IMR-90 (cell line): Measurements from ENCODE around the gene NTM. TPM values are rescaled to one million over a fixed set of nuclear protein-coding genes. Genes with fewer than 3 reads are reported as not detected.

Experiments used
- ATAC-seq: fragments of 200-7000 bp; cut with Tn5 transposase; 2 replicates; pipeline ENCODE4 v1.9.1; 2020; ENCODE audit warnings: low read depth, mild to moderate bottlenecking, moderate library complexity
- BruUV-seq: library from RNA; stranded (reverse); fragments of 400-500 nt; replicated peaks from 2 replicates; lab custom pipeline; 2021; lab: Mats Ljungman, UMichigan
- CTCF ChIA-PET: fragments of 300-600 bp; formaldehyde crosslinking; extraction: SDS; loops from one replicate; lab custom pipeline; 2021; ENCODE audit warnings: antibody characterized with exemption; lab: Yijun Ruan, JAX
- POLR2A ChIA-PET: fragments of 300-600 bp; sonication (Branson Sonifier 250); formaldehyde crosslinking; loops from one replicate; lab custom pipeline; 2022; ENCODE audit warnings: antibody characterized with exemption; ENCODE audit not compliant: unreplicated experiment; lab: Charles Lee
- DNase-seq: peaks from one replicate; pipeline ENCODE4 v3.0.0; 2013
- H2AFZ ChIP-seq: replicated peaks from 2 replicates; pipeline ENCODE3; 2013; ENCODE audit warnings: low read length, mild to moderate bottlenecking; ENCODE audit not compliant: poor library complexity
- H2AK5ac ChIP-seq: 2 replicates; pipeline ENCODE4 v1.6.1; 2013; ENCODE audit warnings: low read depth, low read length, inconsistent platforms
- H2AK9ac ChIP-seq: replicated peaks from 2 replicates; pipeline ENCODE3; 2013; ENCODE audit warnings: mild to moderate bottlenecking, low read depth, low read length, moderate library complexity; ENCODE audit not compliant: poor library complexity
- H2BK120ac ChIP-seq: 2 replicates; pipeline ENCODE4 v1.6.1; 2013; ENCODE audit warnings: low read depth, low read length, inconsistent platforms
- H2BK15ac ChIP-seq: 3 replicates; pipeline ENCODE4 v1.6.1; 2013; ENCODE audit warnings: low read depth, low read length, inconsistent platforms
- H2BK20ac ChIP-seq: 2 replicates; pipeline ENCODE4 v1.6.1; 2013; ENCODE audit warnings: low read depth, mild to moderate bottlenecking, inconsistent platforms, low read length, moderate library complexity
- H2BK5ac ChIP-seq: 2 replicates; pipeline ENCODE4 v1.6.1; 2013; ENCODE audit warnings: mild to moderate bottlenecking, low read depth, low read length, inconsistent platforms; ENCODE audit not compliant: poor library complexity, severe bottlenecking
- H3K14ac ChIP-seq: replicated peaks from 2 replicates; pipeline ENCODE4 v1.6.1; 2013; ENCODE audit warnings: low read depth, low read length, inconsistent platforms
- H3K18ac ChIP-seq: 2 replicates; pipeline ENCODE4 v1.6.1; 2013; ENCODE audit warnings: low read depth, low read length, control low read depth
- H3K23ac ChIP-seq: 2 replicates; pipeline ENCODE4 v1.6.1; 2013; ENCODE audit warnings: low read depth, low read length, inconsistent platforms
- H3K27ac ChIP-seq: 2 replicates; pipeline ENCODE4 v1.5.1; 2013; ENCODE audit warnings: mild to moderate bottlenecking, control low read depth, low read length; ENCODE audit not compliant: insufficient read depth
- H3K27me3 ChIP-seq: 2 replicates; pipeline ENCODE4 v1.6.1; 2013; ENCODE audit warnings: low read length; ENCODE audit not compliant: control insufficient read depth, insufficient read depth
- H3K36me3 ChIP-seq: 2 replicates; pipeline ENCODE4 v1.6.1; 2013; ENCODE audit warnings: low read length, mixed read lengths; ENCODE audit not compliant: control insufficient read depth, insufficient read depth
- H3K4ac ChIP-seq: 2 replicates; pipeline ENCODE4 v1.6.1; 2013; ENCODE audit warnings: low read depth, low read length, inconsistent platforms
- H3K4me1 ChIP-seq: 2 replicates; pipeline ENCODE4 v1.6.1; 2013; ENCODE audit warnings: low read length, mixed read lengths; ENCODE audit not compliant: control insufficient read depth, insufficient read depth
- H3K4me2 ChIP-seq: 2 replicates; pipeline ENCODE4 v1.6.1; 2013; ENCODE audit warnings: low read depth, mild to moderate bottlenecking, control low read depth, low read length, moderate library complexity
- H3K4me3 ChIP-seq: 2 replicates; pipeline ENCODE4 v1.5.1; 2013; ENCODE audit warnings: low read depth, mild to moderate bottlenecking, control low read depth, low read length, moderate library complexity; ENCODE audit not compliant: insufficient read depth
- H3K56ac ChIP-seq: 2 replicates; pipeline ENCODE4 v1.6.1; 2013; ENCODE audit warnings: low read length, inconsistent platforms; ENCODE audit not compliant: insufficient read depth; ENCODE audit errors: extremely low read depth
- H3K79me1 ChIP-seq, 2 experiments: 2 replicates each; pipeline ENCODE4 v1.6.1; 2013; ENCODE audit warnings: low read length in 2 of 2, inconsistent platforms in 1 of 2, low read depth in 1 of 2
- H3K9ac ChIP-seq: 2 replicates; pipeline ENCODE4 v1.6.1; 2013; ENCODE audit warnings: low read depth, low read length, control low read depth
- H3K9me1 ChIP-seq: 2 replicates; pipeline ENCODE4 v1.6.1; 2013; ENCODE audit warnings: low read length, inconsistent platforms; ENCODE audit not compliant: insufficient read depth
- H3K9me3 ChIP-seq: 2 replicates; pipeline ENCODE4 v1.6.1; 2013; ENCODE audit warnings: low read length; ENCODE audit not compliant: control insufficient read depth, insufficient read depth
- H4K20me1 ChIP-seq: 2 replicates; pipeline ENCODE4 v1.6.1; 2013; ENCODE audit warnings: low read length, inconsistent platforms; ENCODE audit not compliant: insufficient read depth
- H4K5ac ChIP-seq: 2 replicates; pipeline ENCODE4 v1.6.1; 2013; ENCODE audit warnings: mild to moderate bottlenecking, low read depth, low read length, control low read depth
- H4K8ac ChIP-seq, 2 experiments: 2 replicates each; pipeline ENCODE4 v1.6.1; 2013; ENCODE audit warnings: low read depth in 2 of 2, low read length in 2 of 2, control low read depth in 1 of 2, inconsistent platforms in 1 of 2
- H4K91ac ChIP-seq: 2 replicates; pipeline ENCODE4 v1.6.1; 2013; ENCODE audit warnings: low read depth, low read length, inconsistent platforms; ENCODE audit not compliant: insufficient read depth
- ELK1 ChIP-seq: fragments of 150-350 bp; IDR thresholded peaks from 2 replicates; pipeline ENCODE4 v1.6.1; 2016; ENCODE audit warnings: low read depth, mild to moderate bottlenecking, low read length, moderate library complexity, borderline replicate concordance
- FOS ChIP-seq: fragments of 150-350 bp; IDR thresholded peaks from 2 replicates; pipeline ENCODE4 v1.6.1; 2016; ENCODE audit warnings: low read depth, low read length
- MAZ ChIP-seq: IDR thresholded peaks from 2 replicates; pipeline ENCODE4 v1.6.1; 2012; ENCODE audit warnings: low read depth, mild to moderate bottlenecking, low read length, improper control_type of control experiment, moderate library complexity, borderline replicate concordance
- USF2 ChIP-seq: fragments of 150-350 bp; IDR thresholded peaks from 2 replicates; pipeline ENCODE4 v1.6.1; 2017; ENCODE audit warnings: mild to moderate bottlenecking, antibody characterized with exemption, low read length, low read depth
- WGBS, 2 experiments: methylation state at CpG; one replicate each; pipeline versions ENCODE4 v1.1.5 to v1.1.7; 2013; ENCODE audit warnings: missing lambda C conversion rate in 2 of 2; ENCODE audit not compliant: insufficient read length in 1 of 2; ENCODE audit errors: extremely low coverage in 2 of 2; 5-methylcytosine and 5-hydroxymethylcytosine counted together
- dilution Hi-C: fragments of 300-500 bp; cut with HindIII; formaldehyde crosslinking; loops from one replicate; pipeline ENCODE4 v1.14.3; 2018; ENCODE audit warnings: low sequenced_read_pairs; ENCODE audit not compliant: unreplicated experiment
- in situ Hi-C: fragments of 300-500 bp; cut with MboI; formaldehyde crosslinking; loops from 3 replicates; pipeline ENCODE4 v1.14.3; 2019; ENCODE audit warnings: low sequenced_read_pairs, inconsistent platforms, mixed read lengths
- intact Hi-C: fragments of 100-400 bp; cut with micrococcal nuclease; formaldehyde crosslinking; loops from 2 replicates; pipeline ENCODE4 v1.10.0; 2022
- polyA plus RNA-seq, 3 experiments: library from polyadenylated mRNA; depleted of rRNA; stranded (reverse); fragments of >200 nt; gene quantifications; 2 replicates each; pipeline ENCODE4 v1.2.3, GENCODE V29; 2012; ENCODE audit warnings: low replicate concordance in 1 of 3
- total RNA-seq: library from RNA; depleted of rRNA; stranded (reverse); fragments of >200 nt; gene quantifications from 2 replicates; pipeline ENCODE4 v1.2.3, GENCODE V29; 2012

NTM gene
- total and polyA plus RNA-seq, 2 of the 4 experiments (the other 2 are of a cell fraction) = 19.5 to 25.5 TPM

- H2BK5ac ChIP-seq = no peak overlapping the region
- H3K9me1 ChIP-seq = peaks cover 7% of the 10 kb centered on the region; the same call in 1 of the 2 replicates
- no peaks in the 10 kb centered on the region for H4K20me1 ChIP-seq
- H2AK9ac ChIP-seq = no peak overlapping the region
- no peak for DNase-seq
- no peaks in the 10 kb centered on the region for H3K79me1 ChIP-seq
- no TSS peak for BruUV-seq
- POLR2A ChIA-PET = no interaction called here
- no peak overlapping the region for H3K4me2 ChIP-seq
- no peak overlapping the region for H3K27ac ChIP-seq
- WGBS, 2 experiments = 100% methylated on average over 1 of the region's 2 CpGs; no CpG with 5 or more reads in 1 of the 2 experiments
- H4K5ac ChIP-seq = no peak overlapping the region
- H3K9ac ChIP-seq = no peak overlapping the region
- H2BK15ac ChIP-seq = no peak overlapping the region
- no peak overlapping the region for H3K56ac ChIP-seq
- no peak overlapping the region for H4K8ac ChIP-seq
- H3K36me3 ChIP-seq = no peaks in the 10 kb centered on the region; the same call in 1 of the 2 replicates
- H3K23ac ChIP-seq = no peak overlapping the region
- in situ Hi-C loops (loop anchor here (10.0 kb wide), 1 partner anchor 444 kb away; no protein-coding TSS in a partner anchor), intact Hi-C loops (no loop called here), dilution Hi-C loops (no loop called here)
- no peak overlapping the region for H2AK5ac ChIP-seq
- H3K9me3 ChIP-seq = no peaks in the 10 kb centered on the region
- H3K14ac ChIP-seq = no peak overlapping the region
- no peak overlapping the region for H2AFZ ChIP-seq
- no peak overlapping the region for H3K4me3 ChIP-seq
- H3K18ac ChIP-seq = no peak overlapping the region
- no peak for TF ChIP-seq ELK1
- TF ChIP-seq FOS = no peak
- TF ChIP-seq MAZ = no peak
- no peak for TF ChIP-seq USF2
- no peak for ATAC-seq
- H2BK20ac ChIP-seq = no peak overlapping the region
- no peak overlapping the region for H2BK120ac ChIP-seq
- H4K91ac ChIP-seq = no peak overlapping the region
- no peaks in the 10 kb centered on the region for H3K27me3 ChIP-seq
- no peaks in the 10 kb centered on the region for H3K4me1 ChIP-seq
- CTCF ChIA-PET = interaction anchor here (1.0 to 4.7 kb wide), 5 partner anchors 18 to 257 kb away, joined by 3 to 52 read pairs (median 3); no protein-coding TSS in a partner anchor
- H3K4ac ChIP-seq = no peak overlapping the region
These were observed 499.9 kb downstream of the NTM start for GRCh38 chr11:131870305-131870704.
